H1 (cell line): ENCODE measurements around the gene ZNF135. TPM values are rescaled to one million over a fixed set of nuclear protein-coding genes. Genes with fewer than 3 reads are reported as not detected.

Experiments
- CTCF ChIA-PET: fragments of 300-600 bp; sonication (Branson Sonifier 250); formaldehyde crosslinking; loops from one replicate; lab custom pipeline; 2021; ENCODE audit not compliant: partially characterized antibody; lab: Charles Lee
- POLR2A ChIA-PET: fragments of 300-600 bp; sonication (Branson Sonifier 250); formaldehyde crosslinking; loops from one replicate; lab custom pipeline; 2021; ENCODE audit warnings: inconsistent platforms; ENCODE audit not compliant: partially characterized antibody; lab: Charles Lee
- DNase-seq, 2 experiments: peaks; one replicate each; pipeline versions ENCODE4 v3.0.0 to v3.0.0-alpha.2; 2010 to 2022; ENCODE audit warnings: low spot score in 2 of 2, low read depth in 1 of 2, mixed read lengths in 1 of 2
- FAIRE-seq: peaks from 2 replicates; lab custom pipeline; 2011; peaks lifted over from hg19 to GRCh38; lab: Jason Lieb, UNC
- H2AFZ ChIP-seq: 2 replicates; pipeline ENCODE4 v1.8.1; 2012; ENCODE audit warnings: low read length, inconsistent platforms
- H2AK5ac ChIP-seq: 2 replicates; pipeline ENCODE4 v1.6.1; 2013; ENCODE audit warnings: low read depth, low read length
- H2BK120ac ChIP-seq: replicated peaks from 2 replicates; pipeline ENCODE3; 2013; ENCODE audit warnings: low read depth, low read length, inconsistent platforms
- H2BK12ac ChIP-seq: 2 replicates; pipeline ENCODE4 v1.6.1; 2013; ENCODE audit warnings: low read depth, low read length
- H2BK15ac ChIP-seq: 2 replicates; pipeline ENCODE4 v1.6.1; 2013; ENCODE audit warnings: low read length
- H2BK20ac ChIP-seq: 2 replicates; pipeline ENCODE4 v1.6.1; 2013; ENCODE audit warnings: low read length
- H2BK5ac ChIP-seq: 2 replicates; pipeline ENCODE4 v1.6.1; 2013; ENCODE audit warnings: low read depth, low read length
- H3K14ac ChIP-seq: 2 replicates; pipeline ENCODE4 v1.6.1; 2013; ENCODE audit warnings: inconsistent platforms; ENCODE audit not compliant: insufficient read length
- H3K18ac ChIP-seq: 2 replicates; pipeline ENCODE4 v1.6.1; 2013; ENCODE audit warnings: low read length; ENCODE audit errors: extremely low read depth
- H3K23ac ChIP-seq: 2 replicates; pipeline ENCODE4 v1.6.1; 2013; ENCODE audit warnings: inconsistent platforms; ENCODE audit not compliant: insufficient read length
- H3K23me2 ChIP-seq: 2 replicates; pipeline ENCODE4 v1.6.1; 2013; ENCODE audit warnings: low read depth, low read length
- H3K27ac ChIP-seq: 2 replicates; pipeline ENCODE4 v1.6.1; 2011; ENCODE audit warnings: low read depth, low read length, inconsistent platforms
- H3K27me3 ChIP-seq, 4 experiments: replicated peaks in 1 of 4; 1 replicate in 1 of 4; 2 replicates in 3 of 4; pipeline versions ENCODE4 v1.6.1 to v1.8.1; 2011 to 2013; ENCODE audit warnings: low read length in 3 of 4, mild to moderate bottlenecking in 3 of 4, inconsistent platforms in 2 of 4, mixed read lengths in 2 of 4, moderate library complexity in 1 of 4; ENCODE audit not compliant: control insufficient read depth in 3 of 4, insufficient read depth in 3 of 4; ENCODE audit errors: extremely low read depth in 1 of 4
- H3K36me3 ChIP-seq, 4 experiments: 2 replicates each; pipeline versions ENCODE4 v1.6.1 to v1.8.1; 2011 to 2013; ENCODE audit warnings: mild to moderate bottlenecking in 4 of 4, low read length in 3 of 4, moderate library complexity in 2 of 4, control low read depth in 1 of 4, inconsistent platforms in 1 of 4; ENCODE audit not compliant: insufficient read depth in 4 of 4, control insufficient read depth in 2 of 4
- H3K4ac ChIP-seq: replicated peaks from 2 replicates; pipeline ENCODE3; 2013; ENCODE audit warnings: low read length, low read depth, mixed read lengths, inconsistent platforms; ENCODE audit not compliant: insufficient read length
- H3K4me1 ChIP-seq, 4 experiments: replicated peaks in 1 of 4; 1 replicate in 1 of 4; 2 replicates in 3 of 4; pipeline versions ENCODE4 v1.6.1 to v1.8.1; 2011 to 2013; ENCODE audit warnings: low read length in 3 of 4, inconsistent platforms in 2 of 4, mixed read lengths in 1 of 4; ENCODE audit not compliant: insufficient read depth in 4 of 4, control insufficient read depth in 3 of 4
- H3K4me2 ChIP-seq, 2 experiments: 2 replicates each; pipeline versions ENCODE4 v1.6.1 to v1.8.1; 2011 to 2013; ENCODE audit warnings: low read depth in 2 of 2, low read length in 2 of 2, control low read depth in 1 of 2, inconsistent platforms in 1 of 2, mild to moderate bottlenecking in 1 of 2; ENCODE audit not compliant: insufficient read depth in 1 of 2
- H3K4me3 ChIP-seq, 4 experiments: fragments of 200-600, 300-600 bp in 1 of 4; sonication (generic), shearing (Covaris generic), sonication (Bioruptor Twin) in 1 of 4; 2 replicates each; pipeline versions ENCODE4 v1.5.1 to v1.8.1; 2011 to 2016; ENCODE audit warnings: low read length in 4 of 4, low read depth in 3 of 4, control low read depth in 2 of 4, inconsistent platforms in 2 of 4, mild to moderate bottlenecking in 2 of 4, mixed read lengths in 1 of 4, moderate library complexity in 1 of 4; ENCODE audit not compliant: insufficient read depth in 2 of 4; ENCODE audit errors: extremely low read depth in 1 of 4
- H3K56ac ChIP-seq: replicated peaks from 2 replicates; pipeline ENCODE3; 2013; ENCODE audit warnings: low read depth, mild to moderate bottlenecking, mixed read lengths, low read length, inconsistent platforms; ENCODE audit not compliant: insufficient read length
- H3K79me1 ChIP-seq: 2 replicates; pipeline ENCODE4 v1.6.1; 2013; ENCODE audit warnings: low read depth, low read length, control low read depth
- H3K79me2 ChIP-seq, 2 experiments: 2 replicates each; pipeline versions ENCODE4 v1.6.1 to v1.8.1; 2012 to 2013; ENCODE audit warnings: low read length in 2 of 2, mild to moderate bottlenecking in 2 of 2, inconsistent platforms in 1 of 2; ENCODE audit not compliant: insufficient read depth in 2 of 2, control insufficient read depth in 1 of 2
- H3K9ac ChIP-seq, 4 experiments: replicated peaks in 1 of 4; 1 replicate in 1 of 4; 2 replicates in 3 of 4; pipeline versions ENCODE4 v1.6.1 to v1.8.1; 2011 to 2013; ENCODE audit warnings: low read depth in 3 of 4, low read length in 3 of 4, control low read depth in 2 of 4, mild to moderate bottlenecking in 2 of 4, moderate library complexity in 2 of 4, inconsistent platforms in 1 of 4; ENCODE audit errors: extremely low read depth in 1 of 4
- H3K9me3 ChIP-seq, 2 experiments: 2 replicates each; pipeline versions ENCODE4 v1.6.1 to v1.8.1; 2012 to 2013; ENCODE audit warnings: mild to moderate bottlenecking in 2 of 2, moderate library complexity in 2 of 2, control low read depth in 1 of 2, inconsistent platforms in 1 of 2, low read depth in 1 of 2, low read length in 1 of 2, mixed read lengths in 1 of 2; ENCODE audit not compliant: insufficient read depth in 2 of 2
- H4K20me1 ChIP-seq, 2 experiments: replicated peaks in 1 of 2; 2 replicates each; pipeline versions ENCODE3 to v1.8.1; 2011 to 2013; ENCODE audit warnings: inconsistent platforms in 2 of 2, low read length in 2 of 2, mild to moderate bottlenecking in 1 of 2; ENCODE audit not compliant: insufficient read depth in 2 of 2, control insufficient read depth in 1 of 2
- H4K5ac ChIP-seq: 2 replicates; pipeline ENCODE4 v1.6.1; 2013; ENCODE audit warnings: low read length, low read depth, mixed read lengths, inconsistent platforms; ENCODE audit not compliant: insufficient read length
- H4K8ac ChIP-seq: 2 replicates; pipeline ENCODE4 v1.8.0; 2013; ENCODE audit warnings: mild to moderate bottlenecking, moderate library complexity, low read length, inconsistent platforms; ENCODE audit not compliant: insufficient read depth; ENCODE audit errors: extremely low read depth
- H4K91ac ChIP-seq: replicated peaks from 2 replicates; pipeline ENCODE3; 2013; ENCODE audit warnings: low read length, mixed read lengths, inconsistent platforms; ENCODE audit not compliant: insufficient read length
- ATF2 ChIP-seq: IDR thresholded peaks from 2 replicates; pipeline ENCODE4 v1.6.1; 2012; ENCODE audit warnings: low read length, inconsistent platforms
- CBX5 ChIP-seq: fragments of 300-800, 300-1000 bp; sonication (generic); IDR thresholded peaks from 2 replicates; pipeline ENCODE4 v1.7.1; 2016; ENCODE audit warnings: antibody characterized with exemption, low read length, low read depth
- EZH2 ChIP-seq: fragments of 200-600 bp; sonication (generic); IDR thresholded peaks from 2 replicates; pipeline ENCODE4 v1.7.1; 2012; ENCODE audit warnings: low read depth, mild to moderate bottlenecking, moderate library complexity, low read length, inconsistent platforms; ENCODE audit not compliant: severe bottlenecking
- NRF1 ChIP-seq: IDR thresholded peaks from 2 replicates; pipeline ENCODE4 v1.6.1; 2011; ENCODE audit warnings: mild to moderate bottlenecking, low read depth, low read length, improper control_type of control experiment
- SP2 ChIP-seq: IDR thresholded peaks from 2 replicates; pipeline ENCODE4 v1.6.1; 2012; ENCODE audit warnings: mild to moderate bottlenecking, low read length, inconsistent platforms
- WGBS, 2 experiments: shearing (Covaris generic) in 1 of 2; methylation state at CpG; one replicate each; pipeline versions ENCODE4 v1.1.6 to v1.1.7; 2013 to 2015; ENCODE audit warnings: low lambda C conversion rate in 2 of 2, mixed read lengths in 2 of 2, inconsistent platforms in 1 of 2, low coverage in 1 of 2, missing lambda C conversion rate in 1 of 2; ENCODE audit not compliant: insufficient replicate concordance in 2 of 2, insufficient coverage in 1 of 2, insufficient read length in 1 of 2; ENCODE audit errors: extremely low coverage in 1 of 2, missing lambda C conversion rate in 1 of 2; 5-methylcytosine and 5-hydroxymethylcytosine counted together
- polyA plus RNA-seq, 7 experiments: library from polyadenylated mRNA; depleted of rRNA in 3 of 7; stranded (reverse) in 5 of 7; unstranded in 2 of 7; fragments of >200 nt in 5 of 7; fragments of 200-250 nt in 2 of 7; gene quantifications; 1 replicate in 5 of 7; 2 replicates in 1 of 7; 4 replicates in 1 of 7; pipeline versions ENCODE4 v1.2.1 to v1.2.3, GENCODE V29; 2011 to 2013; ENCODE audit warnings: missing spikeins in 2 of 7, mixed read lengths in 2 of 7
- total RNA-seq: library from RNA; stranded (reverse); fragmentation: NEBNext Ultra II Directional; extraction: Animal tissue kit (Norgen Biotek cat#: 25700); gene quantifications from 2 replicates; pipeline ENCODE4 v1.2.1, GENCODE V29; 2021

ZNF135 gene
- total and polyA plus RNA-seq, 2 of the 8 experiments (the other 6 are each of a cell fraction or from before 2014, with no cell fraction given): 5.2 to 7.9 TPM

GRCh38 chr19:58040751-58041525 is 18.1 kb upstream of the ZNF135 start:
- POLR2A ChIA-PET: interaction anchor here (0.8 to 4.3 kb wide), 3 partner anchors 17 to 33 kb away, joined by 3 to 40 read pairs (median 34); partner anchors contain the start of gene ZNF135
- no peak overlapping the region for H3K4me2 ChIP-seq
- no peak for TF ChIP-seq ATF2
- TF ChIP-seq NRF1: no peak
- no peak for TF ChIP-seq SP2
- TF ChIP-seq CBX5: no peak
- TF ChIP-seq EZH2: no peak

More at GRCh38 chr19:58040751-58041525, 18.1 kb upstream of the ZNF135 start:
- Histone ChIP-seq H3K9me3 (peaks cover 6 to 17% of the 10 kb centered on the region in 2 experiments; a peak in 3 of 4 replicates), H3K27ac (no peak overlapping the region; the same call in 1 of the 2 replicates), H3K36me3 (no peaks in the 10 kb centered on the region), H2AK5ac (0 out of 2 replicates have a peak overlapping the region, but pooled peaks have one; percentile 13), H3K4me1 (peaks cover 0 to 20% (median 12%) of the 10 kb centered on the region in 4 experiments; a peak in 6 of 7 replicates), H4K5ac (no peak overlapping the region), H3K23ac (no peak overlapping the region), H3K4me3 (no peak overlapping the region), H2BK5ac (no peak overlapping the region), H3K56ac (no peak overlapping the region), H4K20me1 (no peaks in the 10 kb centered on the region), H2BK20ac (no peak overlapping the region), H2BK15ac (no peak overlapping the region), H4K8ac (no peak overlapping the region), H3K79me1 (no peaks in the 10 kb centered on the region), H2BK120ac (no peak overlapping the region), H3K23me2 (peaks cover 2% of the 10 kb centered on the region; the same call in 1 of the 2 replicates), H3K14ac (no peak overlapping the region), H2BK12ac (no peak overlapping the region), H3K79me2 (no peaks in the 10 kb centered on the region), H2AFZ (no peak overlapping the region), H3K27me3 (peaks cover 0 to 8% (median 4%) of the 10 kb centered on the region in 4 experiments; a peak in 3 of 7 replicates), H3K9ac (no peak overlapping the region), H3K4ac (no peak overlapping the region), H4K91ac (no peak overlapping the region), H3K18ac (no peak overlapping the region)
- DNase-seq: no peak
- no peak for FAIRE-seq
- 90% methylated on average over 21 of the region's 21 CpGs; no CpG with 5 or more reads in 1 of the 2 experiments for WGBS, 2 experiments
- CTCF ChIA-PET: interaction anchor here (0.8 kb wide), 1 partner anchor 18 kb away, joined by 3 read pairs; no protein-coding TSS in a partner anchor
